ENCODE measurements around the gene STYXL1.

The STYXL1 gene

GRCh38 chr7:75981453-75982305, 66.1 kb downstream of the STYXL1 start:
- in situ Hi-C loops (cut with HindIII; ENCODE audit: low sequenced_read_pairs), result no loop called here

- in situ Hi-C loops (cut with HindIII; ENCODE audit: low sequenced_read_pairs), result no loop called here
Measured at GRCh38 chr7:75981203-75981452, 66.7 kb downstream of the STYXL1 start.

- in situ Hi-C loops (cut with HindIII; ENCODE audit: low sequenced_read_pairs), result no loop called here
Measured at GRCh38 chr7:75980430-75981202, 67.2 kb downstream of the STYXL1 start.

GRCh38 chr7:75979759-75980429, 67.9 kb downstream of the STYXL1 start:
- in situ Hi-C loops (cut with HindIII; ENCODE audit: low sequenced_read_pairs), result no loop called here

- in situ Hi-C loops (cut with HindIII; ENCODE audit: low sequenced_read_pairs), result no loop called here
Measured at GRCh38 chr7:75977743-75978142, 70.1 kb downstream of the STYXL1 start.

GRCh38 chr7:75971961-75972763, 75.6 kb downstream of the STYXL1 start:
- in situ Hi-C loops (cut with HindIII; ENCODE audit: low sequenced_read_pairs), result no loop called here

GRCh38 chr7:75971309-75971960, 76.4 kb downstream of the STYXL1 start:
- in situ Hi-C loops (cut with HindIII; ENCODE audit: low sequenced_read_pairs), result no loop called here

- in situ Hi-C loops (cut with HindIII; ENCODE audit: low sequenced_read_pairs), result loop anchor here (10.0 kb wide), 2 partner anchors 55 to 235 kb away; partner anchors contain the start of gene SRRM3
Measured at GRCh38 chr7:75969704-75970498, 77.9 kb downstream of the STYXL1 start.

GRCh38 chr7:75969182-75969581, 78.6 kb downstream of the STYXL1 start:
- in situ Hi-C loops (cut with HindIII; ENCODE audit: low sequenced_read_pairs), result loop anchor here (10.0 kb wide), 2 partner anchors 56 to 236 kb away; partner anchors contain the start of gene SRRM3

GRCh38 chr7:75968561-75969001, 79.2 kb downstream of the STYXL1 start:
- in situ Hi-C loops (cut with HindIII; ENCODE audit: low sequenced_read_pairs), result loop anchor here (10.0 kb wide), 2 partner anchors 56 to 236 kb away; partner anchors contain the start of gene SRRM3

GRCh38 chr7:75968012-75968411, 79.8 kb downstream of the STYXL1 start:
- in situ Hi-C loops (cut with HindIII; ENCODE audit: low sequenced_read_pairs), result loop anchor here (10.0 kb wide), 2 partner anchors 57 to 237 kb away; partner anchors contain the start of gene SRRM3

- in situ Hi-C loops (cut with HindIII; ENCODE audit: low sequenced_read_pairs), result loop anchor here (10.0 kb wide), 2 partner anchors 57 to 237 kb away; partner anchors contain the start of gene SRRM3
Measured at GRCh38 chr7:75967487-75967997, 80.3 kb downstream of the STYXL1 start.

- in situ Hi-C loops (cut with HindIII; ENCODE audit: low sequenced_read_pairs), result loop anchor here (10.0 kb wide), 2 partner anchors 58 to 238 kb away; partner anchors contain the start of gene SRRM3
Measured at GRCh38 chr7:75967055-75967454, 80.7 kb downstream of the STYXL1 start.

GRCh38 chr7:75966190-75966961, 81.4 kb downstream of the STYXL1 start:
- in situ Hi-C loops (cut with HindIII; ENCODE audit: low sequenced_read_pairs), result loop anchor here (10.0 kb wide), 2 partner anchors 58 to 238 kb away; partner anchors contain the start of gene SRRM3

GRCh38 chr7:75965617-75966016, 82.2 kb downstream of the STYXL1 start:
- in situ Hi-C loops (cut with HindIII; ENCODE audit: low sequenced_read_pairs), result loop anchor here (10.0 kb wide), 2 partner anchors 59 to 239 kb away; partner anchors contain the start of gene SRRM3

- in situ Hi-C loops (cut with HindIII; ENCODE audit: low sequenced_read_pairs), result loop anchor here (5.0 to 10.0 kb wide), 4 partner anchors 56 to 241 kb away; partner anchors contain the start of gene SRRM3
Measured at GRCh38 chr7:75963381-75963995, 84.3 kb downstream of the STYXL1 start.

Data from endothelial cell of hepatic sinusoid (primary cell).